Kidney epithelial cell (primary cell): ENCODE data around the gene MACROH2A2. TPM values are rescaled to one million over a fixed set of nuclear protein-coding genes. Genes with fewer than 3 reads are reported as not detected.

Experiments used
- DNase-seq: peaks from one replicate; pipeline ENCODE4 v3.0.0-alpha.2; 2010; ENCODE audit warnings: low read depth
- H3K27me3 ChIP-seq: 2 replicates; pipeline ENCODE4 v1.6.0; 2011; ENCODE audit warnings: low read length; ENCODE audit not compliant: control insufficient read depth, insufficient read depth
- H3K36me3 ChIP-seq: 2 replicates; pipeline ENCODE4 v1.5.1; 2011; ENCODE audit warnings: low read length; ENCODE audit not compliant: control insufficient read depth, insufficient read depth
- H3K4me3 ChIP-seq: 2 replicates; pipeline ENCODE4 v1.5.1; 2011; ENCODE audit warnings: low read depth, mild to moderate bottlenecking, control low read depth, low read length
- CTCF ChIP-seq: IDR thresholded peaks from 2 replicates; pipeline ENCODE4 v1.5.1; 2011; ENCODE audit warnings: mild to moderate bottlenecking, moderate library complexity, low read length, control low read depth, inconsistent platforms; ENCODE audit not compliant: insufficient read depth, poor library complexity, severe bottlenecking
- total RNA-seq: library from RNA; depleted of rRNA; stranded (reverse); fragments of >200 nt; gene quantifications from 2 replicates; pipeline ENCODE4 v1.2.3, GENCODE V29; 2015

The MACROH2A2 gene
- total RNA-seq, 1 donor from 2014 or later: 77.9 TPM

- no peaks in the 10 kb centered on the region for H3K27me3 ChIP-seq
- H3K4me3 ChIP-seq: no peak overlapping the region
- no peaks in the 10 kb centered on the region for H3K36me3 ChIP-seq
- TF ChIP-seq CTCF: no peak
- DNase-seq: no peak
Observed at GRCh38 chr10:70137135-70137534, 84.5 kb downstream of the MACROH2A2 start.

- no peak for TF ChIP-seq CTCF
- H3K4me3 ChIP-seq: no peak overlapping the region
- no peak for DNase-seq
Observed at GRCh38 chr10:70137927-70138883, 85.6 kb downstream of the MACROH2A2 start.

GRCh38 chr10:70139151-70139996 lies 86.7 kb downstream of the MACROH2A2 start:
- no peak overlapping the region for H3K4me3 ChIP-seq
- no peaks in the 10 kb centered on the region for H3K36me3 ChIP-seq
- TF ChIP-seq CTCF: no peak
- DNase-seq: no peak
- no peaks in the 10 kb centered on the region for H3K27me3 ChIP-seq

More at GRCh38 chr10:70137927-70138883, 85.6 kb downstream of the MACROH2A2 start:
- H3K27me3 ChIP-seq: no peaks in the 10 kb centered on the region
- no peaks in the 10 kb centered on the region for H3K36me3 ChIP-seq

GRCh38 chr10:70139997-70140250 lies 87.3 kb downstream of the MACROH2A2 start:
- Histone ChIP-seq H3K27me3 (no peaks in the 10 kb centered on the region), H3K4me3 (no peak overlapping the region), H3K36me3 (no peaks in the 10 kb centered on the region)
- TF ChIP-seq CTCF: no peak
- no peak for DNase-seq

- TF ChIP-seq CTCF: no peak
- Histone ChIP-seq H3K27me3 (no peaks in the 10 kb centered on the region), H3K4me3 (no peak overlapping the region), H3K36me3 (no peaks in the 10 kb centered on the region)
- no peak for DNase-seq
Observed at GRCh38 chr10:70140297-70140696, 87.7 kb downstream of the MACROH2A2 start.
